AG08396 (cell line): ENCODE measurements around the gene KRT8.

ENCODE experiments used
- DNase-seq: peaks from one replicate; pipeline ENCODE4 v3.0.0; 2012; ENCODE audit warnings: low spot score, mixed read lengths

The KRT8 gene

GRCh38 chr12:52847335-52848102 is 57.4 kb downstream of the KRT8 start:
- DNase-seq, result no peak
